GM23338 (cell line): ENCODE measurements around the gene ATXN1L. TPM values are rescaled to one million over a fixed set of nuclear protein-coding genes. Genes with fewer than 3 reads are reported as not detected.
"Not testable (repeated sequence)": the region's sequence is repeated elsewhere in the genome, so short reads cannot be mapped to it uniquely, and the experiment has no call there.

ENCODE experiments used
- ATAC-seq: fragments of 200-7000 bp; cut with Tn5 transposase; 3 replicates; pipeline ENCODE4 v1.9.1; 2020
- DNase-seq: peaks from one replicate; pipeline ENCODE4 v3.0.0-alpha.2; 2015; ENCODE audit warnings: low spot score
- H2AFZ ChIP-seq: fragments of 200-600 bp; sonication (generic); 2 replicates; pipeline ENCODE4 v1.8.0; 2016; ENCODE audit warnings: antibody characterized with exemption, mild to moderate bottlenecking, moderate library complexity
- H3F3A ChIP-seq: fragments of 200-600 bp; sonication (generic); replicated peaks from 2 replicates; pipeline ENCODE4 v1.8.0; 2017; ENCODE audit warnings: antibody characterized with exemption, mixed run types, low read depth
- H3K27ac ChIP-seq: fragments of 200-600 bp; sonication (generic); 2 replicates; pipeline ENCODE4 v1.6.1; 2016; ENCODE audit warnings: low read depth
- H3K27me3 ChIP-seq: fragments of 200-600 bp; sonication (generic); 2 replicates; pipeline ENCODE4 v1.8.0; 2016; ENCODE audit warnings: mild to moderate bottlenecking, mixed run types, moderate library complexity; ENCODE audit not compliant: insufficient read depth
- H3K36me3 ChIP-seq: fragments of 200-600 bp; sonication (generic); 2 replicates; pipeline ENCODE4 v1.8.0; 2016; ENCODE audit warnings: mild to moderate bottlenecking; ENCODE audit not compliant: insufficient read depth
- H3K4me1 ChIP-seq: fragments of 200-600 bp; sonication (generic); 2 replicates; pipeline ENCODE4 v1.8.0; 2016; ENCODE audit warnings: mild to moderate bottlenecking, moderate library complexity; ENCODE audit not compliant: insufficient read depth
- H3K4me2 ChIP-seq: fragments of 200-600 bp; sonication (generic); 2 replicates; pipeline ENCODE4 v1.7.1; 2017; ENCODE audit warnings: mixed run types
- H3K4me3 ChIP-seq: fragments of 200-600 bp; sonication (generic); 2 replicates; pipeline ENCODE4 v1.6.1; 2016; ENCODE audit warnings: mixed run types
- H3K79me2 ChIP-seq: fragments of 200-600 bp; sonication (generic); replicated peaks from 2 replicates; pipeline ENCODE4 v1.8.0; 2017; ENCODE audit warnings: mild to moderate bottlenecking; ENCODE audit not compliant: insufficient read depth
- H3K9me2 ChIP-seq: fragments of 200-600 bp; sonication (generic); 2 replicates; pipeline ENCODE4 v1.8.0; 2017; ENCODE audit not compliant: insufficient read depth
- H4K20me1 ChIP-seq: fragments of 200-600 bp; sonication (generic); replicated peaks from 2 replicates; pipeline ENCODE4 v1.8.0; 2017; ENCODE audit warnings: mild to moderate bottlenecking; ENCODE audit not compliant: insufficient read depth
- H3K27ac Mint-ChIP-seq: 2 replicates; pipeline ENCODE4 v1.8.0; 2020; ENCODE audit warnings: inconsistent platforms, mild to moderate bottlenecking, moderate library complexity, mixed read lengths
- H3K27me3 Mint-ChIP-seq: 3 replicates; pipeline ENCODE4 v1.8.0; 2022; ENCODE audit warnings: low read depth, mild to moderate bottlenecking, moderate library complexity, mixed read lengths, inconsistent platforms; ENCODE audit not compliant: insufficient read depth, poor library complexity
- H3K36me3 Mint-ChIP-seq: 3 replicates; pipeline ENCODE4 v1.8.0; 2021; ENCODE audit warnings: low read depth, mild to moderate bottlenecking, inconsistent platforms, moderate library complexity, mixed read lengths
- H3K4me1 Mint-ChIP-seq: 3 replicates; pipeline ENCODE4 v1.8.0; 2020; ENCODE audit warnings: mild to moderate bottlenecking, inconsistent platforms, mixed read lengths
- H3K4me3 Mint-ChIP-seq: 3 replicates; pipeline ENCODE4 v1.8.0; 2021; ENCODE audit warnings: moderate library complexity, mild to moderate bottlenecking, inconsistent platforms, mixed read lengths
- H3K9me3 Mint-ChIP-seq: 3 replicates; pipeline ENCODE4 v1.8.0; 2020; ENCODE audit warnings: moderate library complexity, mild to moderate bottlenecking, inconsistent platforms, mixed read lengths
- polyA plus RNA-seq: library from polyadenylated mRNA; unstranded; fragments of >200 nt; fragmentation: Nextera tagmentation; extraction: Ambion mirVana; gene quantifications from 2 replicates; pipeline ENCODE4 v1.2.1, GENCODE V29; 2016
- total RNA-seq: library from RNA; depleted of rRNA; stranded (reverse); fragments of >200 nt; shearing (Covaris generic); gene quantifications from 2 replicates; pipeline ENCODE4 v1.2.3, GENCODE V29; 2014; rRNA removed

ATXN1L gene
- total and polyA plus RNA-seq, 2 experiments from 2014 or later: 8.5 to 22.1 TPM

GRCh38 chr16:71905765-71906164 lies 60.0 kb downstream of the ATXN1L start:
- H3K4me2 ChIP-seq, H3K27ac ChIP-seq, H3K27ac Mint-ChIP-seq, H3K9me3 Mint-ChIP-seq, H3K9me2 ChIP-seq, DNase-seq, H3K27me3 Mint-ChIP-seq, H3K4me1 ChIP-seq, H3K4me1 Mint-ChIP-seq, H3F3A ChIP-seq, H3K27me3 ChIP-seq, H2AFZ ChIP-seq, H3K36me3 ChIP-seq, H3K4me3 Mint-ChIP-seq, ATAC-seq, H3K4me3 ChIP-seq: not testable (repeated sequence)
- H4K20me1 ChIP-seq: peaks cover 97% of the 10 kb centered on the region
- peaks cover 100% of the 10 kb centered on the region for H3K79me2 ChIP-seq
- H3K36me3 Mint-ChIP-seq: peaks cover 25% of the 10 kb centered on the region; the same call in 2 of the 3 replicates

Other genes starting within 250 kb of the ATXN1L start
- 25.1 and 32.7 TPM in 2 replicates for gene MARVELD3, start 219.8 kb upstream of the ATXN1L start, total RNA-seq
- gene MARVELD3, start 219.8 kb upstream of the ATXN1L start, polyA plus RNA-seq: 21.0 and 23.4 TPM in 2 replicates
- 14.1 and 20.5 TPM in 2 replicates for gene PHLPP2, start 121.3 kb upstream of the ATXN1L start, total RNA-seq
- 3.8 and 4.2 TPM in 2 replicates for gene PHLPP2, start 121.3 kb upstream of the ATXN1L start, polyA plus RNA-seq
- gene AP1G1, start 37.1 kb upstream of the ATXN1L start, total RNA-seq: 65.9 and 73.3 TPM in 2 replicates
- gene AP1G1, start 37.1 kb upstream of the ATXN1L start, polyA plus RNA-seq: 13.1 and 16.3 TPM in 2 replicates
- gene ZNF821, start 38.2 kb downstream of the ATXN1L start, total RNA-seq: 14.8 and 20.6 TPM in 2 replicates
- 9.5 and 13.3 TPM in 2 replicates for gene ZNF821, start 38.2 kb downstream of the ATXN1L start, polyA plus RNA-seq
- 231 and 234 TPM in 2 replicates for gene IST1, start 49.6 kb downstream of the ATXN1L start, total RNA-seq
- 108 and 113 TPM in 2 replicates for gene IST1, start 49.6 kb downstream of the ATXN1L start, polyA plus RNA-seq
- gene PKD1L3, start 154.4 kb downstream of the ATXN1L start, total RNA-seq: not detected in 2 replicates
- not detected in 2 replicates for gene PKD1L3, start 154.4 kb downstream of the ATXN1L start, polyA plus RNA-seq
- 11.7 and 15.1 TPM in 2 replicates for gene DHODH, start 162.8 kb downstream of the ATXN1L start, total RNA-seq
- 9.5 and 10.7 TPM in 2 replicates for gene DHODH, start 162.8 kb downstream of the ATXN1L start, polyA plus RNA-seq
- gene HP, start 208.5 kb downstream of the ATXN1L start, total RNA-seq: not detected in 2 replicates
- gene HP, start 208.5 kb downstream of the ATXN1L start, polyA plus RNA-seq: 0.26 and 0.43 TPM in 2 replicates
- gene HPR, start 217.2 kb downstream of the ATXN1L start, total RNA-seq: not detected in 2 replicates
- gene HPR, start 217.2 kb downstream of the ATXN1L start, polyA plus RNA-seq: not detected in 2 replicates
- gene TXNL4B, start 247.6 kb downstream of the ATXN1L start, total RNA-seq: 8.9 and 9.0 TPM in 2 replicates
- 3.7 and 4.6 TPM in 2 replicates for gene TXNL4B, start 247.6 kb downstream of the ATXN1L start, polyA plus RNA-seq
- gene DHX38, start 247.9 kb downstream of the ATXN1L start, total RNA-seq: 34.2 and 46.4 TPM in 2 replicates
- gene DHX38, start 247.9 kb downstream of the ATXN1L start, polyA plus RNA-seq: 31.4 and 32.9 TPM in 2 replicates